22Rv1 (cell line): ENCODE data around the gene SYNGR1.
A peak's percentile ranks its signal among the peaks of the same experiment; 100 is the strongest.

Experiments used
- H3K27ac ChIP-seq: fragments of 450-650 bp; 2 replicates; pipeline ENCODE4 v1.5.1; 2017
- CTCF ChIP-seq: fragments of 450-650 bp; IDR thresholded peaks from 2 replicates; pipeline ENCODE4 v1.5.1; 2017; ENCODE audit warnings: mild to moderate bottlenecking
- ZFX ChIP-seq: fragments of 450-650 bp; IDR thresholded peaks from 2 replicates; pipeline ENCODE4 v1.6.1; 2017; ENCODE audit warnings: antibody characterized with exemption, borderline replicate concordance

SYNGR1 gene

GRCh38 chr22:39348909-39349505 is 784 bp upstream of the SYNGR1 start:
- H3K27ac ChIP-seq: no peak overlapping the region
- TF ChIP-seq ZFX (no peak), CTCF (no peak)

- H3K27ac ChIP-seq: no peak overlapping the region
- TF ChIP-seq ZFX: no peak
- TF ChIP-seq CTCF: peak; percentile 45
Measured at GRCh38 chr22:39349506-39349966, 255 bp upstream of the SYNGR1 start.

- TF ChIP-seq ZFX (no peak), CTCF (no peak)
- H3K27ac ChIP-seq: no peak overlapping the region
Measured at GRCh38 chr22:39350757-39351688, 1.2 kb downstream of the SYNGR1 start.

GRCh38 chr22:39351689-39352214 is 2.0 kb downstream of the SYNGR1 start:
- H3K27ac ChIP-seq: no peak overlapping the region

GRCh38 chr22:39352306-39352891 is 2.6 kb downstream of the SYNGR1 start:
- TF ChIP-seq CTCF: no peak
- no peak for TF ChIP-seq ZFX
- H3K27ac ChIP-seq: no peak overlapping the region

More at GRCh38 chr22:39351689-39352214, 2.0 kb downstream of the SYNGR1 start:
- no peak for TF ChIP-seq CTCF
- TF ChIP-seq ZFX: no peak

GRCh38 chr22:39353346-39353745 is 3.6 kb downstream of the SYNGR1 start:
- no peak overlapping the region for H3K27ac ChIP-seq
- TF ChIP-seq ZFX (no peak), CTCF (no peak)
